IMR-90 (cell line): ENCODE results near the gene SERTAD4. TPM values are rescaled to one million over a fixed set of nuclear protein-coding genes. Genes with fewer than 3 reads are reported as not detected.
A peak's percentile ranks its signal among the peaks of the same experiment; 100 is the strongest.

ENCODE experiments used
- ATAC-seq: fragments of 200-7000 bp; cut with Tn5 transposase; 2 replicates; pipeline ENCODE4 v1.9.1; 2020; ENCODE audit warnings: low read depth, mild to moderate bottlenecking, moderate library complexity
- BruUV-seq: library from RNA; stranded (reverse); fragments of 400-500 nt; replicated peaks from 2 replicates; lab custom pipeline; 2021; lab: Mats Ljungman, UMichigan
- CTCF ChIA-PET: fragments of 300-600 bp; formaldehyde crosslinking; extraction: SDS; loops from one replicate; lab custom pipeline; 2021; ENCODE audit warnings: antibody characterized with exemption; lab: Yijun Ruan, JAX
- POLR2A ChIA-PET: fragments of 300-600 bp; sonication (Branson Sonifier 250); formaldehyde crosslinking; loops from one replicate; lab custom pipeline; 2022; ENCODE audit warnings: antibody characterized with exemption; ENCODE audit not compliant: unreplicated experiment; lab: Charles Lee
- DNase-seq: peaks from one replicate; pipeline ENCODE4 v3.0.0; 2013
- H2AFZ ChIP-seq: replicated peaks from 2 replicates; pipeline ENCODE3; 2013; ENCODE audit warnings: low read length, mild to moderate bottlenecking; ENCODE audit not compliant: poor library complexity
- H2AK5ac ChIP-seq: 2 replicates; pipeline ENCODE4 v1.6.1; 2013; ENCODE audit warnings: low read depth, low read length, inconsistent platforms
- H2AK9ac ChIP-seq: replicated peaks from 2 replicates; pipeline ENCODE3; 2013; ENCODE audit warnings: mild to moderate bottlenecking, low read depth, low read length, moderate library complexity; ENCODE audit not compliant: poor library complexity
- H2BK120ac ChIP-seq: 2 replicates; pipeline ENCODE4 v1.6.1; 2013; ENCODE audit warnings: low read depth, low read length, inconsistent platforms
- H2BK15ac ChIP-seq: 3 replicates; pipeline ENCODE4 v1.6.1; 2013; ENCODE audit warnings: low read depth, low read length, inconsistent platforms
- H2BK20ac ChIP-seq: 2 replicates; pipeline ENCODE4 v1.6.1; 2013; ENCODE audit warnings: low read depth, mild to moderate bottlenecking, inconsistent platforms, low read length, moderate library complexity
- H2BK5ac ChIP-seq: 2 replicates; pipeline ENCODE4 v1.6.1; 2013; ENCODE audit warnings: mild to moderate bottlenecking, low read depth, low read length, inconsistent platforms; ENCODE audit not compliant: poor library complexity, severe bottlenecking
- H3K14ac ChIP-seq: replicated peaks from 2 replicates; pipeline ENCODE4 v1.6.1; 2013; ENCODE audit warnings: low read depth, low read length, inconsistent platforms
- H3K18ac ChIP-seq: 2 replicates; pipeline ENCODE4 v1.6.1; 2013; ENCODE audit warnings: low read depth, low read length, control low read depth
- H3K23ac ChIP-seq: 2 replicates; pipeline ENCODE4 v1.6.1; 2013; ENCODE audit warnings: low read depth, low read length, inconsistent platforms
- H3K27ac ChIP-seq: 2 replicates; pipeline ENCODE4 v1.5.1; 2013; ENCODE audit warnings: mild to moderate bottlenecking, control low read depth, low read length; ENCODE audit not compliant: insufficient read depth
- H3K27me3 ChIP-seq: 2 replicates; pipeline ENCODE4 v1.6.1; 2013; ENCODE audit warnings: low read length; ENCODE audit not compliant: control insufficient read depth, insufficient read depth
- H3K36me3 ChIP-seq: 2 replicates; pipeline ENCODE4 v1.6.1; 2013; ENCODE audit warnings: low read length, mixed read lengths; ENCODE audit not compliant: control insufficient read depth, insufficient read depth
- H3K4ac ChIP-seq: 2 replicates; pipeline ENCODE4 v1.6.1; 2013; ENCODE audit warnings: low read depth, low read length, inconsistent platforms
- H3K4me1 ChIP-seq: 2 replicates; pipeline ENCODE4 v1.6.1; 2013; ENCODE audit warnings: low read length, mixed read lengths; ENCODE audit not compliant: control insufficient read depth, insufficient read depth
- H3K4me2 ChIP-seq: 2 replicates; pipeline ENCODE4 v1.6.1; 2013; ENCODE audit warnings: low read depth, mild to moderate bottlenecking, control low read depth, low read length, moderate library complexity
- H3K4me3 ChIP-seq: 2 replicates; pipeline ENCODE4 v1.5.1; 2013; ENCODE audit warnings: low read depth, mild to moderate bottlenecking, control low read depth, low read length, moderate library complexity; ENCODE audit not compliant: insufficient read depth
- H3K56ac ChIP-seq: 2 replicates; pipeline ENCODE4 v1.6.1; 2013; ENCODE audit warnings: low read length, inconsistent platforms; ENCODE audit not compliant: insufficient read depth; ENCODE audit errors: extremely low read depth
- H3K79me1 ChIP-seq, 2 experiments: 2 replicates each; pipeline ENCODE4 v1.6.1; 2013; ENCODE audit warnings: low read length in 2 of 2, inconsistent platforms in 1 of 2, low read depth in 1 of 2
- H3K9ac ChIP-seq: 2 replicates; pipeline ENCODE4 v1.6.1; 2013; ENCODE audit warnings: low read depth, low read length, control low read depth
- H3K9me1 ChIP-seq: 2 replicates; pipeline ENCODE4 v1.6.1; 2013; ENCODE audit warnings: low read length, inconsistent platforms; ENCODE audit not compliant: insufficient read depth
- H3K9me3 ChIP-seq: 2 replicates; pipeline ENCODE4 v1.6.1; 2013; ENCODE audit warnings: low read length; ENCODE audit not compliant: control insufficient read depth, insufficient read depth
- H4K20me1 ChIP-seq: 2 replicates; pipeline ENCODE4 v1.6.1; 2013; ENCODE audit warnings: low read length, inconsistent platforms; ENCODE audit not compliant: insufficient read depth
- H4K5ac ChIP-seq: 2 replicates; pipeline ENCODE4 v1.6.1; 2013; ENCODE audit warnings: mild to moderate bottlenecking, low read depth, low read length, control low read depth
- H4K8ac ChIP-seq, 2 experiments: 2 replicates each; pipeline ENCODE4 v1.6.1; 2013; ENCODE audit warnings: low read depth in 2 of 2, low read length in 2 of 2, control low read depth in 1 of 2, inconsistent platforms in 1 of 2
- H4K91ac ChIP-seq: 2 replicates; pipeline ENCODE4 v1.6.1; 2013; ENCODE audit warnings: low read depth, low read length, inconsistent platforms; ENCODE audit not compliant: insufficient read depth
- BHLHE40 ChIP-seq: fragments of 150-350 bp; IDR thresholded peaks from 2 replicates; pipeline ENCODE4 v1.6.1; 2016; ENCODE audit warnings: mild to moderate bottlenecking, low read depth, low read length
- CEBPB ChIP-seq: IDR thresholded peaks from 2 replicates; pipeline ENCODE4 v1.6.1; 2012; ENCODE audit warnings: low read depth, low read length, improper control_type of control experiment
- CHD1 ChIP-seq: IDR thresholded peaks from 2 replicates; pipeline ENCODE4 v1.6.1; 2012; ENCODE audit warnings: low read depth, low read length, improper control_type of control experiment
- FOS ChIP-seq: fragments of 150-350 bp; IDR thresholded peaks from 2 replicates; pipeline ENCODE4 v1.6.1; 2016; ENCODE audit warnings: low read depth, low read length
- MAFK ChIP-seq: IDR thresholded peaks from 2 replicates; pipeline ENCODE4 v1.6.1; 2012; ENCODE audit warnings: low read depth, low read length, improper control_type of control experiment
- MAZ ChIP-seq: IDR thresholded peaks from 2 replicates; pipeline ENCODE4 v1.6.1; 2012; ENCODE audit warnings: low read depth, mild to moderate bottlenecking, low read length, improper control_type of control experiment, moderate library complexity, borderline replicate concordance
- MXI1 ChIP-seq: IDR thresholded peaks from 2 replicates; pipeline ENCODE4 v1.6.1; 2012; ENCODE audit warnings: low read depth, mild to moderate bottlenecking, low read length, moderate library complexity, borderline replicate concordance
- NFE2L2 ChIP-seq: fragments of 150-350 bp; IDR thresholded peaks from 2 replicates; pipeline ENCODE4 v1.6.1; 2016; ENCODE audit warnings: low read depth, mild to moderate bottlenecking, low read length
- POLR2A ChIP-seq: IDR thresholded peaks from 2 replicates; pipeline ENCODE4 v1.6.1; 2012; ENCODE audit warnings: mild to moderate bottlenecking, low read depth, low read length
- RAD21 ChIP-seq: IDR thresholded peaks from 2 replicates; pipeline ENCODE4 v1.6.1; 2012; ENCODE audit warnings: low read length, improper control_type of control experiment
- RCOR1 ChIP-seq: IDR thresholded peaks from 2 replicates; pipeline ENCODE4 v1.6.1; 2012; ENCODE audit warnings: mild to moderate bottlenecking, low read length, improper control_type of control experiment; ENCODE audit not compliant: insufficient replicate concordance
- RFX5 ChIP-seq: IDR thresholded peaks from 2 replicates; pipeline ENCODE4 v1.8.0; 2012; ENCODE audit warnings: low read depth, mild to moderate bottlenecking, low read length, moderate library complexity
- SMC3 ChIP-seq: fragments of 150-350 bp; IDR thresholded peaks from 2 replicates; pipeline ENCODE4 v1.6.1; 2016; ENCODE audit warnings: low read depth, mild to moderate bottlenecking, antibody characterized with exemption, low read length, moderate library complexity
- WGBS, 2 experiments: methylation state at CpG; one replicate each; pipeline versions ENCODE4 v1.1.5 to v1.1.7; 2013; ENCODE audit warnings: missing lambda C conversion rate in 2 of 2; ENCODE audit not compliant: insufficient read length in 1 of 2; ENCODE audit errors: extremely low coverage in 2 of 2; 5-methylcytosine and 5-hydroxymethylcytosine counted together
- dilution Hi-C: fragments of 300-500 bp; cut with HindIII; formaldehyde crosslinking; loops from one replicate; pipeline ENCODE4 v1.14.3; 2018; ENCODE audit warnings: low sequenced_read_pairs; ENCODE audit not compliant: unreplicated experiment
- in situ Hi-C: fragments of 300-500 bp; cut with MboI; formaldehyde crosslinking; loops from 3 replicates; pipeline ENCODE4 v1.14.3; 2019; ENCODE audit warnings: low sequenced_read_pairs, inconsistent platforms, mixed read lengths
- intact Hi-C: fragments of 100-400 bp; cut with micrococcal nuclease; formaldehyde crosslinking; loops from 2 replicates; pipeline ENCODE4 v1.10.0; 2022
- polyA plus RNA-seq, 3 experiments: library from polyadenylated mRNA; depleted of rRNA; stranded (reverse); fragments of >200 nt; gene quantifications; 2 replicates each; pipeline ENCODE4 v1.2.3, GENCODE V29; 2012; ENCODE audit warnings: low replicate concordance in 1 of 3
- total RNA-seq: library from RNA; depleted of rRNA; stranded (reverse); fragments of >200 nt; gene quantifications from 2 replicates; pipeline ENCODE4 v1.2.3, GENCODE V29; 2012
- TF ChIP-seq, protein P1 (sequence below): conservative IDR thresholded peaks from 2 replicates; pipeline ENCODE4 v1.5.1; 2012; ENCODE audit warnings: mild to moderate bottlenecking, low read depth, low read length, improper control_type of control experiment
- TF ChIP-seq, protein P2 (sequence below): fragments of 150-350 bp; IDR thresholded peaks from 2 replicates; pipeline ENCODE4 v1.6.1; 2016; ENCODE audit warnings: low read depth, mild to moderate bottlenecking, low read length, moderate library complexity, borderline replicate concordance

Gene SERTAD4
- total and polyA plus RNA-seq, 2 of the 4 experiments (the other 2 are of a cell fraction), result under 0.01 to 0.22 TPM

DNA sequence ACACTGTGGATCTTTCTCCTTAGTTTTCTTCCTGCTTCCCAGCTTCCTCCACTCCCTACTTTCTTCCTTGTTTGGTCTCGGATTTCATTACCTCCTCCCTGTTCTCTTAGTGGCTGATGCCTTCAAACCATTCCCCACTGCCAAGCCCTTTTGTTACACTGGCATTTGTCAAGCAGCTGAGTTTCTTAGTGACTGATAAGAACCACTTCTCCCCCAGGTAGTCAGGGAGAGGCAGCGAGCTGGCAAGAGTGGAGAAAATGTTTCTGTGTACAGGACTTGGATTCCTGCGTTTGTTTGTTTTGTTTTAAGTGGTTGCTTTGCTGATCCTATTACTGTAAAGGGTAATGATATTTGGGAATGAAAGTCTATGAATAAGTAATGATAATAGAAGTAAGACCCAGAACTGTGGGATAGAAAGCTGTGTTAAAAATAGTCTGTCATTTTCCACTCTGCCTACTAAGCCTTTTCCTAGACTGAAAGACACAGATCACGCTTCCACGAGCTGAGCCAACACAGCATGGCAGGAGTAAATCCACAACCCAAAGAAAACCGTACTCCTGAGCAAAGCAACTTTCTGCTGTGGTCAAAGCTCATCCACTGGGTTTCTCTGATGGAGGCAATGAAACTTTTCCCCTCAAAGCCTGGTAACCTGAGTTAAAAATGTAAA lies 10.1 kb upstream of the SERTAD4 start:
- Histone ChIP-seq H2BK20ac (peak overlapping the region; percentile 48), H3K4me3 (no peak overlapping the region), H2AFZ (peak overlapping the region; percentile 61), H3K14ac (no peak overlapping the region; the same call in 1 of the 2 replicates), H2BK15ac (no peak overlapping the region), H2AK9ac (no peak overlapping the region), H3K4me2 (no peak overlapping the region; the same call in 1 of the 2 replicates), H3K27me3 (peaks cover 21% of the 10 kb centered on the region), H3K9ac (no peak overlapping the region), H3K4ac (no peak overlapping the region), H3K4me1 (no peaks in the 10 kb centered on the region), H4K8ac (peak overlapping the region in 1 of 2 experiments; percentile 14; a peak in 1 of 4 replicates), H2BK5ac (no peak overlapping the region), H3K23ac (no peak overlapping the region), H3K27ac (no peak overlapping the region), H4K20me1 (no peaks in the 10 kb centered on the region), H2AK5ac (no peak overlapping the region), H3K79me1 (no peaks in the 10 kb centered on the region), H2BK120ac (no peak overlapping the region), H3K18ac (no peak overlapping the region), H4K91ac (no peak overlapping the region), H3K56ac (no peak overlapping the region), H3K9me1 (no peaks in the 10 kb centered on the region), H4K5ac (no peak overlapping the region), H3K9me3 (no peaks in the 10 kb centered on the region), H3K36me3 (no peaks in the 10 kb centered on the region)
- 60% methylated on average over 1 of the region's 6 CpGs; no CpG with 5 or more reads in 1 of the 2 experiments for WGBS, 2 experiments
- peak; percentile 49; the same call in 1 of the 2 replicates for ATAC-seq
- DNase-seq, result no peak
- intact Hi-C loops, result no loop called here
- no TSS peak for BruUV-seq
- in situ Hi-C loops, result no loop called here
- ChIA-PET CTCF (interaction anchor here (1.3 kb wide), 1 partner anchor 11 kb away, joined by 3 read pairs; no protein-coding TSS in a partner anchor), POLR2A (no interaction called here)
- dilution Hi-C loops, result no loop called here
- TF ChIP-seq MAZ (no peak), BHLHE40 (no peak), NFE2L2 (no peak), RFX5 (no peak), SMC3 (no peak), CEBPB (no peak), MAFK (no peak), RCOR1 (no peak), POLR2A (no peak), MXI1 (no peak), FOS (no peak), CHD1 (no peak), RAD21 (no peak)
- TF ChIP-seq, protein P1, sequence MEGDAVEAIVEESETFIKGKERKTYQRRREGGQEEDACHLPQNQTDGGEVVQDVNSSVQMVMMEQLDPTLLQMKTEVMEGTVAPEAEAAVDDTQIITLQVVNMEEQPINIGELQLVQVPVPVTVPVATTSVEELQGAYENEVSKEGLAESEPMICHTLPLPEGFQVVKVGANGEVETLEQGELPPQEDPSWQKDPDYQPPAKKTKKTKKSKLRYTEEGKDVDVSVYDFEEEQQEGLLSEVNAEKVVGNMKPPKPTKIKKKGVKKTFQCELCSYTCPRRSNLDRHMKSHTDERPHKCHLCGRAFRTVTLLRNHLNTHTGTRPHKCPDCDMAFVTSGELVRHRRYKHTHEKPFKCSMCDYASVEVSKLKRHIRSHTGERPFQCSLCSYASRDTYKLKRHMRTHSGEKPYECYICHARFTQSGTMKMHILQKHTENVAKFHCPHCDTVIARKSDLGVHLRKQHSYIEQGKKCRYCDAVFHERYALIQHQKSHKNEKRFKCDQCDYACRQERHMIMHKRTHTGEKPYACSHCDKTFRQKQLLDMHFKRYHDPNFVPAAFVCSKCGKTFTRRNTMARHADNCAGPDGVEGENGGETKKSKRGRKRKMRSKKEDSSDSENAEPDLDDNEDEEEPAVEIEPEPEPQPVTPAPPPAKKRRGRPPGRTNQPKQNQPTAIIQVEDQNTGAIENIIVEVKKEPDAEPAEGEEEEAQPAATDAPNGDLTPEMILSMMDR, result no peak
- TF ChIP-seq, protein P2, sequence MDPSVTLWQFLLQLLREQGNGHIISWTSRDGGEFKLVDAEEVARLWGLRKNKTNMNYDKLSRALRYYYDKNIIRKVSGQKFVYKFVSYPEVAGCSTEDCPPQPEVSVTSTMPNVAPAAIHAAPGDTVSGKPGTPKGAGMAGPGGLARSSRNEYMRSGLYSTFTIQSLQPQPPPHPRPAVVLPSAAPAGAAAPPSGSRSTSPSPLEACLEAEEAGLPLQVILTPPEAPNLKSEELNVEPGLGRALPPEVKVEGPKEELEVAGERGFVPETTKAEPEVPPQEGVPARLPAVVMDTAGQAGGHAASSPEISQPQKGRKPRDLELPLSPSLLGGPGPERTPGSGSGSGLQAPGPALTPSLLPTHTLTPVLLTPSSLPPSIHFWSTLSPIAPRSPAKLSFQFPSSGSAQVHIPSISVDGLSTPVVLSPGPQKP, result no peak
